Activated T-helper 1 cell treated with anti-CD3 and anti-CD28 coated beads, Interleukin-2, amount 50 U/mL, for 16 hours (primary cell): ENCODE measurements around the gene BBIP1.
"Not testable (repeated sequence)": the region's sequence is repeated elsewhere in the genome, so short reads cannot be mapped to it uniquely, and the experiment has no call there.

Experiments used
- DNase-seq, 2 donors: peaks; one replicate each; pipeline ENCODE4 v3.0.0-alpha.2; 2020; ENCODE audit warnings: low read depth in 1 of 2, low spot score in 1 of 2

BBIP1 gene

DNA sequence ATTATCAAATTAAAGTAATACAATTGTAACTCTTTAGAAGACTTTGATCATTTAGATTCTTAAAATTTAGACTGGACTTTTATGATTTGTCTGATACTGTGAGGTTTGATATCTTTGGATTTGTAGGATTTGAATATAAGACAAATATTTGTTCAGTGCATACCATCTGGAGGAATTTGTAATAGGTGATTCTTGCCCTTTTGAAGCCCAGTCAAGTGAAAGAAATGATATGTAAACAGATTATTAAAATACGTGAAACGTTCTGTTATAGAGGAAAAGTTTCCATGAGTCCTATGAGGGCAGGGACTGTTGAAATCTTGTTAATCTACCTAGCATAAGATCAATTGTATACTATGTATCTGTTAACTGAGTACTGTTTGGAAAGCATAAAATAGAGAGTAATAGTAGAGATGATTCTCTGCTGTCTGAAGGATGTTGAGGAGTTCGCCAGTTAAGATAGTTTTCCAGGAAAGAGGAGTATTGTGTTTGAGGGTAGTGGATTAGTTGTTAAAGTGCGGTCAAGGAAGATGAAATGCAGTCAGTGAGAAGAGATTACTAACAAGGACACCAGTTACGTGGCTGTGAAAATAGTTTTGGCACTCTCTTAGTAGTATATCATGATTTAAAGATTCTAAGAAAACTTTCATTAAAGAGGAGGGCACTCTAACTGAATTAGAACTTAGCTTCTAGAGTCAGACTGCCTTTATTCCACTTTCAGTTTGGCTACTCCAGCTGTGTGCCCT is 32.9 kb downstream of the BBIP1 start:
- DNase-seq: no peak

DNA sequence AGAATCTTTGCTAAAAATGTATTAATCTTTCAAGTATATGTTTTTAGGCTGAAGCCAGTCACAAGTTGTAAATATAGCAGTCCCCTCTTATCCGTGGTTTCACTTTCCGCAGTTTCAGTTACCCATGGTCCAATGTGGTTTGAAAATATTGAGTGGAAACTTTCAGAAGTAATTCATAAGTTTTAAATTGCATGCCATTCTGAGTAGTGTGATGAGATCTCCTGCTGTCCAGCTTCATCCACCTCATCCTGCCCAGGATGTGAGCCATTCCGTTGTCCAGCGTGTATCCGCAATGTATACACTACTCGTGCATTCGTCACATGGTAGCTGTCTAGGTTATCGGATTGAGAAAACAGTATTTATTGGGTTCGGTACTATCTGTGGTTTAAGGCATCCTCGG is 35.1 kb downstream of the BBIP1 start:
- DNase-seq: no peak

DNA sequence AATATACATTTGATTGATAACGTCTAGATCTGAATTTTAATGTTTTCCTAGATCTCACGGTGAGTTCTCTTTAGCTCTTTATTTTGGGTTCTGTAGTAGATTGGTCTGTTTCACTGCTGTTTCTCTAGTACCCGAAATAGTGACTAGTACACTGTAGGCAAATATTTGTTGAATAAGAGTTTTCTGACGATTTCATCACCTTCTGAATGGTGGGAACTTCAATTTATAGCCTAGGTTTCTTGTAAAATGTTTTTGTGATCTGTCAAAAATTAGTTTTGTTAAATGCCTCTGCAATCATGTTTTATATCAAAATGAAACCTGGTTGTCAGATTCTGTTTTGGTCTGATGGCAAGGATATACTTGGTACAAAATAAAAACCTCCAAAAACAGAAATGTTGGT is 37.1 kb downstream of the BBIP1 start:
- DNase-seq: no peak

- no peak for DNase-seq
These were observed 37.7 kb downstream of the BBIP1 start for GRCh38 chr10:110881247-110881646.

DNA sequence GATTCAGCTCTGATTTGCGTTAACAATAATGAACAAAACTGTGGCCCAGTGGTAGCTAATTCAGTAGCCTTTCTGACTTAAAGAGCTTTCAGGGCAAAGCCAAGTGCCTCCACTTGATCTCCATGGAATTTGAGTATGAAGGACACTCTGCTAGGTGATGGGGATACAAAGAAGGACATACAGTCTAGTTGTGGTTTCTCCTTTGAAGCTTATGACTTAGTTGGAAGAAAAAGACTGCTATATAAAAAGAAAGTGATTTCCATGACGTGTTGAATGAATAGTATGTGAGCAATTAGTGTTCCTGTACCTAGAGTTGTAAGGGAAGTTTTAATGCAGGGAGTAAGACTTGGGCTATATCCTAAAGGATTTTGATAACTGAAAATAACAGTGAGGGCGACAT is 39.0 kb downstream of the BBIP1 start:
- DNase-seq: no peak

GRCh38 chr10:110876788-110877187 is 42.2 kb downstream of the BBIP1 start:
- DNase-seq: no peak

GRCh38 chr10:110876000-110876399 is 43.0 kb downstream of the BBIP1 start:
- DNase-seq: no peak

DNA sequence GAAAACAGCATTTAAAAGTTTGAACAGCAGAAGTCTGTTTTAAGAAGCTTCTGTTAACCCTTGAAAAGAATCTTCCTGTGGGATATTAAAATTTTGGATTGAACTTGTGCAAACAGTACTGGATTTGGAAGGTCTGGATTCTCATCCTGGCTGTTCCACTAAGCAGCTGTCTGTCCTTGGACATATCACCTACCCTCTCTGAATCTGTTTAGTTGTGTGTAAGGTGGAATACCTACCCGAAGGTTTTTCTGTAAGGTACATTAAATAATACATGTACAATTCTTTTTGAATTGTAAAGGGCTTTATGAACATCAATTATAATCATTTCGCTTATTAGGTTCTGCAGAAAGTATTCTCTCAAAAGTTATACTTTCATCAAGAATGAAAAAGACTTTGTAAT is 45.0 kb downstream of the BBIP1 start:
- DNase-seq: no peak

DNA sequence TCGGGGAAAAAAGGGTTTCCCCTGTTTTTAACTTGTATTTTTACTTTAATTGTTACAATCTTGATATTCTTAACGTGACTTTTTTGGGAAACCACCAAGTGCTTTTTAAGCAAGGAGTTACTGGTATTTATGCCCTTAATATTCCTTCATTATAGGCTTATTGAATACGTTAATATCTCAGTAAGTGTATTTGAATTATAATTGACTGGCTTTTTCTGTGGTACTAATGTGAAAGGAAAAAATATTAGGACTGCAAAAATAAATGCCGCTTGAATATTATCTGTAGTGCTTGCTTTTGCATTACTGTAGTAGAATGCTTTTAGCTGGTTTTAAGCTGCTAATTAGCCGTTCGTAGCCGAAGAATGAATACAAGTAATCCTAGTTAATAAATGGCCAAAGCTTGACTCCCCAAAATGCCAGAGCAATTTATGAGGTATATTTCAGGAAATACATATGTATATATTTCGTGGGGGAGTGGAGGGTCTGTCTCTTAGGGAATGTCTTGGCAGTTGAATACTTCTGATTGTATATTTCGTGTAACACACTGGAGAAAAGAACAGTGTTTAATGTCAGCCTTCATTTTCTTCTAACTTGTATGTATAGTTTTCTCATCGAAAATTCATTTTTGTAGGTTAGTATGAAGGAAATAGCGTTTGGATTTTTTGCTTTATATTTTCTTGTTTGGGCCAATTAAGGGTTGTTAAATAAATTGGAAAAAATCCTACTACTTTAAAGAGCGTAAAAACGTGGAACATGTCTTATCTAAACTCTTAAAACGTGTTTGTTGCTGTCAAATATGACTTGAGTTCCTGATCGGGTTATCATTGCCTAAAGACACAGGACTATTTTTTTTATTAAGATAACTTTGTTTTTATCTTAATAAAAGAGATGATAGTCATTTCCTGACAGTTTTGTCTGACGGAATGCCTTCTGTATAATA is 45.7 kb downstream of the BBIP1 start:
- no peak for DNase-seq

- peak; percentile 46 to 71 for DNase-seq
These were observed 46.6 kb downstream of the BBIP1 start for GRCh38 chr10:110872145-110872983.

DNA sequence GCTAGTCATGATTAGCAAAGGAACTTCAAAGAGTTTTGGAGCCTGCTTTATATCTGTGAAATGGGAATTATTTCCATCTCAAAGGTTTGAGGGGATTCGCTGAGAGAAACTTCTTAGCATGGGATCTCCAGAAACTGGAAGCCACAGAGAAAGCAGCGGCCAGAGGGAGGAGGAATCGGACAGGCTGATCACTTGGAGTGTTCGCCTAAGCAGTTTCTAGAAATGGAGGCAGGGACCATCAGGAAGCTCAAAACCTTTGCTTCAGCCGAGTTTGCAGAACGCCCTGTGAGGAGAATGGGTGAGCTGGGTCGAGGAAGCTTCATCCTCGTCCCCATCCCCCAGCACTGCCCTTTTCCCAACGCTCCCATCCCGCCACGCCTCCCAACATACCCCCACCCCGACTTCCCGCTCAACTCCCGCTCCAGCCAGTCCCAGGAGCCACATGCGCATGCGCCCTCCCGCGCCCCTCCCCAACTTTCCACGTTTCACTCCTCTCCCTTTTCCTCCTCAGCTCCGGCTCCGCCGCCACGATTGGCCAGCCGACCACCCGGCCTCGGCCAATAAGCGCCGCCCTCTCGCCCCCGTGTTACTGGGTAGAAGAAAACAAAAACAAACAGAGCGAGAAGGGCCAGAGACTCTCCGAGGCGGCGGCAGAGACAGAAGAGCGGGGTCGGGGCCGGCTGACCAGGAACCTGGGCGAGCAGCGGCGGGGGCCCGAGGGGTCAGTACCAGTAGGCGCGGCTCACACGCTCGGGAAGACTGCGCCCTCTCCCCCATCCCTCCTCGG is 47.5 kb downstream of the BBIP1 start, which contains the start of gene PDCD4:
Gene PDCD4 (plus strand): TSS at position 631 of the 787 bp plus-strand sequence. CDS start 4,100 bp downstream, outside the sequence.
- peak; percentile 85 to 91 for DNase-seq

DNA sequence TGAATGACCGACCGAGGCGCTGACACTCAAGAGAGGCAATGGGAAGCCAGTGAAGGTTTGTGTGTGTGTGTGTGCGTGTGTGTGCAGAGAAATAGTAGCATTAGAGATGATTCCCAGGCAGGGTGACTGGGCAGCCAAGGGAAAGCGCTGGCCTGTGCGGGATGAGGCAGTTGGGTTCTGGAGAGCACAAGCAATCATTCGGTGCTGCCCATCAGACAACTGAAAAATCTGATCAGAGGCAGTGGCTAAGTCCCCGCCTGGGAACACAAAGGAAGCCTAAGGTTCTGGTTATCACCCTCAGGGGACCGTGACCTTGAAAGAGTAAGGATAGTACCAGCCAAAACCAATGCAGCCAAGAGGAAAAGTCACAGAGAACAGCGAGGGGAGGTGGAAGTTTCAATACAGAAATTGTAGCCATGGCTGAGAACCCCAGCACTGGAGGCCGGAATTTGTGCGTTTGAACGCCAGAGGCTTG is 48.1 kb downstream of the BBIP1 start:
- DNase-seq: no peak

DNA sequence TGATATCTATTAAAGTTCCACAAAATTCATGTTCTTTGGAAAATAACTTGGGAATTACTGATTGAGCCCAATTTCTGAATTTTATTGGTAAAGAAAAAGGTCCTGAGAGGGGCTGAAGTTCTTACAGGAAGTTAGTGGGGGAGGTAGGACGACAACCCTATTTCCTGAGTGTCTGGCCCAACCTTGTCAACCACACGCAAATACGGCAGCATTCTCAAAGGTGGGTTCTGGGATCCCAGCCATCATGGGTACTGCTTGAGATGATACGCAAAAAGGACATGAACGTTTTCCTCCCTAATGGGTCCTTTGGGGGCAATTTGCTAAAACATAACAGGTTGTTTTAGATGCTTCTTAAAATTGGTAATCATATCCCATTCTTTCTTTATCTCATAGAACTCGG is 50.0 kb downstream of the BBIP1 start:
- no peak for DNase-seq

DNA sequence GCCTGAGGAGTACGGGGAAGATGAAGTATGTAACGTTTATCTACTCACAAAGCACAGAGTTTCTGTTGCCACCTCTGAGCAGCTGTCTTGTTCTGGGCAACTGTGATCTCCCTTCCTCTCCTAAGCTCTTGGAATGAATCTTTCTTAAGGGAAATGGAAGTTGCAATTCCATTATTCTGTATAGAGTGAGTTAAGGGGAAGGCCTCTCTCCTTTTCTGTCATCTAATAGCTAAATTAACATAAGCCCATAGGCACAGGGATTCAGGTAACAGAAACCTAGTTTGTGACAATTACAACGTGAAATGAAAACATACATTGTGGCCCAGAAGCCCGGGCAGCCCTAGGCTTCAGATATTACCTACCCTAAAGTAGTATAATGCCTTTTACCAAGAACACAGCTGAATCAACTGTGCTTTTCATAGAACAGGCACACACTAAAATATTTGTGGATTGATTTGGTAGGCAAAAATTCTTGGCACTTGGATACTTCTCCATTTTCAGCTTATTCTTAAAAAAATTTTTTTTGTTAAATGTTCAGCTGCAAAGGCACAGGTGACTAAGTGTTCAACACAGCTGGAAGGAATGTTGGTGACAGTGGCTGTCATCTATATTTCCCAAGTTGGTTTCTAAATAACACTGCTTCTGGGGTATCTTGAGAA is 51.0 kb downstream of the BBIP1 start:
- no peak for DNase-seq

DNA sequence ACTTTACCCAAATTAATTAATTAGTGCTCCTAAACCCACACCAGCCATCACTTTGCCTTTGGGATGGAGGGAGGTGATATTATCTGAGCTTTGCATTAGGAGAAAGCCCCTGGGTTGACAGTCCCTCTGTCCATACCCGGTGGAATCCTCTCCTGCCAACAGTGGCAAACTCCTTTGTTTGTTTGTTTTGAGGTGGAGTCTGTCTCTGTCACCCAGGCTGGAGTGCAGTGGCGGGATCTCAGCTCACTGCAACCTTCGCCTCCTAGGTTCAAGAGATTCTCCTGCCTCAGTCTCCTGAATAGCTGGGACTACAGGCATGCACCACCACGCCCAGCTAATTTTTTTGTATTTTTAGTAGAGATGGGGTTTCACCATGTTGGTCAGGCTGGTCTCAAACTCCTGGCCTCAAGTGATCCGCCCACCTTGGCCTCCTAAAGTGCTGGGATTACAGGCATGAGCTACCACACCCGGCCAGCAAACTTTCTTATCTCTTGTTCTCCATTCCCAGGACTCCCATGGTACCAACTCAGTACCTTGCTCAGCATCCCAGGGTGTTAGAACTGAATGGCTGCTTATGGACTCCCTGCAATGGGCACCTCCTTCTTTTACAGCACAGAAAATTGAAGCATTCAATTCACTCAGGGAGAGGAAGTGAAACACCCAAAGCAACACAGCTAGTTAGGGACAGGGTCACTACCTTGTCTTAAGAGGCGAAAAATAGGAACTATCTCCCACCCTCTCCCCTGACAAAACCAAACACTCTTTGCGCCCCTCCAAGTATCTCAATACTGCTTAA is 51.8 kb downstream of the BBIP1 start:
- not testable (repeated sequence) for DNase-seq

GRCh38 chr10:110865809-110866482 is 53.0 kb downstream of the BBIP1 start:
- no peak for DNase-seq

DNA sequence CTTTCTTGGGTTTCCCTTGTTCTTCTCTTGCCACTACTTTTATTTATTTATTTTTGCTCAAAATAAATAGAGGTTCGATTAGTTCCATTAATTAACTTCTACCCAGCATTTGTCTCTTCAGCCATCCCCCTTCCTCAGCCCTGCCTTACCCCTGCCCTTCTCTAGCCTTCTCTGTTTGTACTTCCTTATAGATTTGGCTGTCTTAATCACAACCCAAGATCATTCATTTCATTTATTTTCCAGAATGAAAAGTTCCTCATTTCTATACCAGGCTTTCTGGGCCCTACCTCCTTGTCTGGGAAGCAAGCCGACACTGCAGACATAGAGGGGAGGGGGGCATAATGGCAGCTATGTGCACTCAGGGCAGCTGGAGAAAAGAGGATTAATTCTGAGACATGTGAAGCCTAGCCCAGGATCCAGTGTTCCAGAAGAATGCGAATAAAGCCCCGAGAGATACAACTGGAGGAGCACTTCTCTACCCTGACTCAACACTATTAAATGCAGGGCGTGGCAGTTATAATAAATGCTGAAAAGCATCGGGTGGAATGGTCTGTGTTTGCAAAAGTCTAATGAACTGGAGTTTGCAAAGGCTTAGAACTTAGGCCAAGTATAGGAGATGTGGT is 53.7 kb downstream of the BBIP1 start:
- no peak for DNase-seq

GRCh38 chr10:110864662-110865140 is 54.3 kb downstream of the BBIP1 start:
- DNase-seq: peak in 1 of 2 donors; percentile 27
